GM12865 (cell line): ENCODE measurements around the gene INSM1.

Source experiments
- DNase-seq: peaks from one replicate; pipeline ENCODE4 v3.0.0; 2010; ENCODE audit warnings: low read depth
- H3K4me3 ChIP-seq: 2 replicates; pipeline ENCODE4 v1.5.1; 2011; ENCODE audit warnings: mild to moderate bottlenecking, low read depth, low read length, control low read depth
- TF ChIP-seq, protein P1 (sequence below): IDR thresholded peaks from 2 replicates; pipeline ENCODE4 v1.5.1; 2011; ENCODE audit warnings: low read length, control low read depth, low read depth, inconsistent platforms; ENCODE audit not compliant: insufficient read depth; ENCODE audit errors: missing control alignments

Gene INSM1

GRCh38 chr20:20406306-20406705 is 38.4 kb downstream of the INSM1 start:
- no peak for DNase-seq
- H3K4me3 ChIP-seq = no peak overlapping the region
- TF ChIP-seq, protein P1, sequence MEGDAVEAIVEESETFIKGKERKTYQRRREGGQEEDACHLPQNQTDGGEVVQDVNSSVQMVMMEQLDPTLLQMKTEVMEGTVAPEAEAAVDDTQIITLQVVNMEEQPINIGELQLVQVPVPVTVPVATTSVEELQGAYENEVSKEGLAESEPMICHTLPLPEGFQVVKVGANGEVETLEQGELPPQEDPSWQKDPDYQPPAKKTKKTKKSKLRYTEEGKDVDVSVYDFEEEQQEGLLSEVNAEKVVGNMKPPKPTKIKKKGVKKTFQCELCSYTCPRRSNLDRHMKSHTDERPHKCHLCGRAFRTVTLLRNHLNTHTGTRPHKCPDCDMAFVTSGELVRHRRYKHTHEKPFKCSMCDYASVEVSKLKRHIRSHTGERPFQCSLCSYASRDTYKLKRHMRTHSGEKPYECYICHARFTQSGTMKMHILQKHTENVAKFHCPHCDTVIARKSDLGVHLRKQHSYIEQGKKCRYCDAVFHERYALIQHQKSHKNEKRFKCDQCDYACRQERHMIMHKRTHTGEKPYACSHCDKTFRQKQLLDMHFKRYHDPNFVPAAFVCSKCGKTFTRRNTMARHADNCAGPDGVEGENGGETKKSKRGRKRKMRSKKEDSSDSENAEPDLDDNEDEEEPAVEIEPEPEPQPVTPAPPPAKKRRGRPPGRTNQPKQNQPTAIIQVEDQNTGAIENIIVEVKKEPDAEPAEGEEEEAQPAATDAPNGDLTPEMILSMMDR = no peak

DNA sequence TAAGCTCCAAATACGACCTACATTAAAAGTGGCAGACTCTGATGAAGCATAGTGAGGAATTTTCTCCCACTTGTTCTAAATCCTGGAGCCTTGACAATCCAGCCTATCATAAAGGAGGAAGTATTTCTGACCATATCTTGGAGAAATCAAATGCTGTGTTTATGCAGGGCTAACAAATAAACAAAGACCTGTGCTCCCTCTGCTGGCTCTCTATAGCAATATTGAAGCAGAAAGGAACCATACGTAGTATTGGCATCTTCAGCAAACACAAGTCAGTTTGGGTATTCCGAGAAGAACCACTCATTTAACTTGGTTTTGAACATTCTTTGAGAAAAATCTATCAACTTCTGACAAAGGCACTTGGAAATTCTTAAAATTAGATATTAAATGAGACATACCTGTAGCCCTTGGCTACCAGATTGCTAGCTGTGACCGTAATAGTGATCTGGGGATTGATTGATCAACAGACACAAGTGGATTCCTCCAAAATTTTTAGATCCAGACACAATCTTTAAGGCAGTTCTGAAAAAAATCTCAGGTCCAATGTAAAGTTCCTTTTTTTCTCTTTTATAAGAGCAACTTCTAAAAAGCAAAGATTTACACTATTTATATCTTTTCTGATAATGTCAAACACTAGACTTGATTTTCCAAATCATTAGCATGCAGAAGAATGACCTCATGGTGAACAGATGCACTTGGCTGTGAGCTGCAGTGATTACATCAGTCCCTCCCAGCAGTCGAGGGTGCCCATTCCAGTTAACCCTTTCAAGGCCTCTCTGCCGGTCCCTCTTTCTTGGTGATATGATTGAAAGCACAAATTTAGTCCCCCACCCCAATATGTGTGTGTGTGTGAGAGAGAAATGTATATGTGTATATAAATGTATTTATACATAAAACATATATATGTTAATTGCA is 40.2 kb downstream of the INSM1 start:
- no peak overlapping the region for H3K4me3 ChIP-seq
- TF ChIP-seq, protein P1 = no peak
- DNase-seq = no peak

DNA sequence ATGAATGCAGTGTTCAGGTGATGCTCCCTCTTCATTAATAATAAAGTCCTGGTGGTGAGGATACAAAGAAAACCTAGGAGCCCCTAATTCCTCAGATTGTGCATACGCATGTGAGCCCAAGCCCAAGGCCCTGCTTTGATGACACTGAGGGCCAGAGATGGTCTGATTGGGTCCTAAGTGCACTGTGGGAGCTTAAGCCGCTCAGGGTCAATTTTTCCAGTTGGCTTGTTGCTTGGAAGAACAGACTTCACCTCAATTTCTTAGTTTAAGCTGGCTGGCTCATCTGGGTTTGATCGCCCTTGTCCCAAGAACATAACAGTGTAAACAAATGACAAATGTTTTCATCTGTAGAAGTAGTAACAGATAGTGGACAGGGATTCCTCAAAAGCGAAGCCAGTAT is 41.4 kb downstream of the INSM1 start:
- TF ChIP-seq, protein P1 = no peak
- DNase-seq = no peak
- no peak overlapping the region for H3K4me3 ChIP-seq

DNA sequence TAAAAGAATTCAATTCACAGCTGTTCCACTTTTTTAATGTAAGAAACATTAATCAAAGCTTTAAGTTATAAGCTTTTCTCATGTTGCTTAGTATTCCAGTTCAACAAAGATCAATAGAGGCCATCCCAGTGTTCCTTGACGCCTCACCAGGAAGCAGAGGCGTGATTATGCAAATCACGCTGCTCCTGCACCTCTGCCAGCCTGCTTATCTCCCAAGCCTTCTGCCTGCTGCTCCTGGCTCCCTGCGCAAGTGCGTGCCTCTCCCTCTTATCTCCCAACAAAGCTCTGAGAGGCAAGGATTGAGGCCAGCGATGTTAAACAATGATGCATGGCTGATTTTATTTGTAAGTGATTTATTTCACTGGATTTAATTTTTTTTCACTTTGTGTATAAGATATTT is 42.8 kb downstream of the INSM1 start:
- H3K4me3 ChIP-seq = no peak overlapping the region
- TF ChIP-seq, protein P1 = no peak
- no peak for DNase-seq

DNA sequence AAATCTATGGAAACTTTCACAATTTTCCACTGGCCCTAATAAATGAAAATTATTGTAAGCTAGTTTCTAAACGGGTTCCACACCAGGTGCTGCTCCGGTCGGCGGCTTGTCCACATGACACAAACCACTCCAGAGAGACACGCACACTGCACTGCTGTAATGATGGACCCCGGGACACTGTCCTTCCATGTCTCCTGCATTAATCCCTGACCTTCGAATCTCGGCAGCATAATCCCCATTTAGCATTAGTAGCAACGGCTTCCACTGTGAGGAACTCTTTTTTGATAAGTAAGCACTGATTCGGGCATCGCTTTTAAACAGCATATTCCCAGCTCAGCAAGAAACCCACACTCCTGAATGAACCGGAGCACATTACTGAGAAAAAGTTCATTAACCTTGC is 43.5 kb downstream of the INSM1 start:
- DNase-seq = no peak
- H3K4me3 ChIP-seq = no peak overlapping the region
- TF ChIP-seq, protein P1 = no peak

DNA sequence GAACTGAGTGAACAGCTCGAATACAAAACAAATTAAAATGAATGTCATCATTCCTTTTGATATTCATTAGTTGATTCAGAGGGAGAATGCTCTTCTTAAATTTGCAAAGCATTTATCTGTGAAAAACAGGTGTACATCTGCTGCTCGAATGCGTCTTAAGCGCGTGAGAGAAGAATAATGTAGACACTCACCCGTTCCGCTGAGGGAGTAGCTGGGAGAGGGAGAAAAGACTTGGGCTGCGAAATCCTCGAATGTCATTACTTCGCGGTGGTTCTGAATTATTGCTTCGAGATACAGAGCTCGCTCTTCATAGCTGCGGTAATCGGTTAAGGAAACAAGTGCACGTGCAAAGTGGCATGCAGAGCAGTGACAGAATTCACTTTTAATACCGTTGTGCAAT is 43.9 kb downstream of the INSM1 start:
- no peak overlapping the region for H3K4me3 ChIP-seq
- DNase-seq = no peak
- TF ChIP-seq, protein P1 = no peak

- TF ChIP-seq, protein P1 = no peak
- DNase-seq = no peak
- H3K4me3 ChIP-seq = no peak overlapping the region
Observed at GRCh38 chr20:20412750-20413149, 44.8 kb downstream of the INSM1 start.
